NCI-H2029 (cell line): Measurements from ENCODE around the gene ANKRD16.
"Not testable (repeated sequence)": the region's sequence is repeated elsewhere in the genome, so short reads cannot be mapped to it uniquely, and the experiment has no call there.

Experiments
- DNase-seq: peaks from one replicate; lab custom pipeline; 2025; lab: John Stamatoyannopoulos, UW

Gene ANKRD16

GRCh38 chr10:5873515-5873995, 16.1 kb downstream of the ANKRD16 start:
- no peak for DNase-seq

DNA sequence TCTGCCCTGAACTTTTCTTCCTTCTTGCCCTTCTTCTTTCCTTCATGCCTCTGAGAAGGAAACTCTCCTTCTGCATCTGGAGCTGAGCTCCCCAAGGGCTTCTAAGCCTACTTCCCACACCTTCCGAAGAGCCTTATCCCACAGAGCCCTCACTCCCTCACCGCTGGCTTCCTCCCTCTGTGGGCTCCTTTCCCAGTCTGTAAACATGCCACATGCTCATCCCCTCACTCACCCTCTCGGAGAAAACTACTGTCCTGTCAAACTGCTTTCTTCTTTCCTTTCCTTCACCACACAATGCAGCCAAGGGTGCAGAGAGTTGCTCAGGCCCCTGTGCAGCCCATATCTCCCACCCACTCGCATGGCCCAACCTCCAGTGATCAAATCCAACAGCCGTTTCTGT, 18.1 kb downstream of the ANKRD16 start:
- no peak for DNase-seq

DNA sequence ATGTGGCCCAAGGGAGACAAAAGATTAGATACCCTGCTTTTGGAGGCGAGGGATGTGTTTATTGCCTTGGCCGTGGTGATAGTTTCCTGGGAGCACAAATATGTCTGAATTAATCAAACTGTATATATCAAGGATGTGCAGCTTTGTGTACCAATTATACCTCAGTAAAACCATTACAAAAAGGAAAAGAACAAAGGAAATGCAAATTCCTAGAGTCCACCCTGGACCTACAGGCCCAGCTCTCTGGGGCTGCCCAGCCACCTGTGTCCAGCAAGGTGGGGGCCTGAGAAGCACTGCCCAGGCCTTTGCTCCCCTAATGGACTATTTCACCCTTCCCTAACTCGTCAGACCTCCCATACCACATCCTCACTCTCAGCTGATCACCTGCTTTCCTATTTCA, 20.5 kb downstream of the ANKRD16 start:
- no peak for DNase-seq

- not testable (repeated sequence) for DNase-seq
Measured at GRCh38 chr10:5868383-5868782, 21.3 kb downstream of the ANKRD16 start.

- not testable (repeated sequence) for DNase-seq
Measured at GRCh38 chr10:5867091-5867615, 22.5 kb downstream of the ANKRD16 start.

DNA sequence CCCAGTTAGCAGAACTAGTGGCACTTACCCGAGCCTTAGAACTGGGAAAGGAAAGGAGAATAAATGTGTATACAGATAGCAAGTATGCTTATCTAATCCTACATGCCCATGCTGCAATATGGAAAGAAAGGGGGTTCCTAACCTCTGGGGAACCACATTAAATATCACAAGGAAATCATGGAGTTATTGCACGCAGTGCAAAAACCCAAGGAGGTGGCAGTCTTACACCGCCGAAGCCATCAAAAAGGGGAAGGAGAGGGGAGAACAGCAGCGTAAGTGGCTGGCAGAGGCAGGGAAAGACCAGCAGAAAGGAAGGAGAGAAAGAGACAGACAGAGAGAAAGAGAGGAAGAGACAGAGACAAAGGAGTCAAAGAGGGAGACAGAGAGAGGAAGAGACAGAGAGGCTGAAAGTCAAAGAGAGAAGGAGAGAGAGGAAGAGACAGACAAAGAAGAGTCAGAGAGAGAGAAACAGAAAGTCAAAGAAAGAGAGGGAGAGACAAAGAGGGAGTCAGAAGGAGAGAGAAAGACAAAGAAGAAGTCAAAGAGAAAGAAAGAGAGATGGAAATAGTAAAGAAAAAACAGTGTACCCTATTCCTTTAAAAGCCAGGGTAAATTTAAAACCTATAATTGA, 23.1 kb downstream of the ANKRD16 start:
- not testable (repeated sequence) for DNase-seq

DNA sequence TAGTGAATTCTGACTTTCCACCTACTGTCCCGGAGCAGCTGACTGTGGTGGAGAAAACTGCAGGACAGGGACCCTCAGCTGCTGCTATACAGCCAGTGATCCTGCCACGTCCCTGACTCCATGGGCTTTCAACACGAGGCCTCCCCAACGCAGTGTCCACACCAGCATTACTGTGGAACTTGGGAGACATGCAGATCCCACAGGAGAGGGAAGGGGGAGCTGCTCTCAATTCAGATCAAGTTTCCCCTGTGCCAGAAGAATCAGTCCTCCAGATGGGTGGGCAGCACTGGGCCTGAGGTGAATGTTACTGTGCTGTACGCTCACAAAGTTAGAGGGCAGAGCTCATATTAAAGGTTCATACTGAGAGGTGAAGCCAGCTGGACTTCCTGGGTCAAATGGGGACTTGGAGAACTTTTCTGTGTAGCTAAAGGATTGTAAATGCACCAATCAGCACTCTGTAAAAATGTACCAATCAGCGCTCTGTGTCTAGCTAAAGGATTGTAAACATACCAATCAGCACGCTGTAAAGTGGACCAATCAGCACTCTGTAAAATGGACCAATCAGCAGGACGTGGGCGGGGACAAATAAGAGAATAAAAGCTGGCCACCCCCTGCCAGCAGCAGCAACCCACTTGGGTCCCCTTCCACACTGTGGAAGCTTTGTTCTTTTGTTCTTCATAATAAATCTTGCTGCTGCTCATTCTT, 26.6 kb downstream of the ANKRD16 start:
- not testable (repeated sequence) for DNase-seq

- no peak for DNase-seq
Measured at GRCh38 chr10:5862360-5862961, 27.2 kb downstream of the ANKRD16 start.

GRCh38 chr10:5860066-5860465, 29.6 kb downstream of the ANKRD16 start:
- no peak for DNase-seq

- DNase-seq = no peak
Measured at GRCh38 chr10:5858811-5859210, 30.9 kb downstream of the ANKRD16 start.

DNA sequence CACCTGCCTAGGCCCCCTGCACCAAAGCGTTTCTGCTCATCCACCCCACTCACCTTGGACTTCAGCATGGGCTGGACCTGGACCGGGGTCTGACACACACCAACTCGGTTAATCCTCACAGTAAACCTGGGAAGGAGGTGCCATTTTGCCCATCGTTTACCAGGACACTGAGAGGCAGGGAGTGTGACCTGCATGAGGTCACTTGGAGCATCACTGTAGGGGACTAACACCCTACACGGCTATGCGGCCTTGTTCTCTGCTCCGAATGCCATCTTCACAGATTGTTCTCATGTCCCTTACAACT, 33.0 kb downstream of the ANKRD16 start:
- DNase-seq = no peak

DNA sequence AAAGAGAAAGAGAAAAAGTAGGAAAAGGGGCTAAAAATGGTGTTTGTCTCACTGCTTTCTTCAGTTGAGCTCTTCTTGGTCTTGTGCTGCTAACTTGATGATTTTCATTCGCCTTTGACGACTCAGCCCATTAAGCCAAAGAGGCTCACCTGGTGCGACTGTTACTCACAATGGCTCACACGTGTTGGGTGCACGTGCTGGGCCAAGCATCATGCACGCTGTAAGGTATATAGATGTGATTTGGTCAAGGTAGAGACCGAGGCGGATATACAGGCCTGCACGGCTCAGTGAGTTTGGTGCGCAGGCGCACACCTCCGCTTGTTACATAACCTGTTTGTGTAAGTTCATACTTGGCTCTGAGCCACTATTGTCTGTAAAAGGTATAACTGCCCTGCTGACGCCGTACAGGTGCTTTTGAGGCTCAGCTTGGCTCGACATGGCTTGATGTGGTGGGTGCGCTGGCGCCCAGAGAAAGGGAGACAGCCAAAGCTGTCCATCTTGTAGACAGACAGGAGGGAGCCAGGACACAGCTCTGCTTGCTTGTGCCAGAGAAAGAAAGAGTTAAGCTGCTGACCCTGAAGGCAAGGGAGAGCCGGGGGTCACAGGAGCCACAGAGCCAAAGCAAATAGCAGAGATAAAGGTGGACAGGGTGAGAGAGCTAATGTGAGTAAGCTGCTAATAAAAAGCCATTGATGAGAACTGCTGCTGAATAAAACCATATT, 33.6 kb downstream of the ANKRD16 start:
- DNase-seq = no peak

- DNase-seq = no peak
Measured at GRCh38 chr10:5854131-5854475, 35.6 kb downstream of the ANKRD16 start.

GRCh38 chr10:5846667-5847066, 43.0 kb downstream of the ANKRD16 start:
- DNase-seq = not testable (repeated sequence)

DNA sequence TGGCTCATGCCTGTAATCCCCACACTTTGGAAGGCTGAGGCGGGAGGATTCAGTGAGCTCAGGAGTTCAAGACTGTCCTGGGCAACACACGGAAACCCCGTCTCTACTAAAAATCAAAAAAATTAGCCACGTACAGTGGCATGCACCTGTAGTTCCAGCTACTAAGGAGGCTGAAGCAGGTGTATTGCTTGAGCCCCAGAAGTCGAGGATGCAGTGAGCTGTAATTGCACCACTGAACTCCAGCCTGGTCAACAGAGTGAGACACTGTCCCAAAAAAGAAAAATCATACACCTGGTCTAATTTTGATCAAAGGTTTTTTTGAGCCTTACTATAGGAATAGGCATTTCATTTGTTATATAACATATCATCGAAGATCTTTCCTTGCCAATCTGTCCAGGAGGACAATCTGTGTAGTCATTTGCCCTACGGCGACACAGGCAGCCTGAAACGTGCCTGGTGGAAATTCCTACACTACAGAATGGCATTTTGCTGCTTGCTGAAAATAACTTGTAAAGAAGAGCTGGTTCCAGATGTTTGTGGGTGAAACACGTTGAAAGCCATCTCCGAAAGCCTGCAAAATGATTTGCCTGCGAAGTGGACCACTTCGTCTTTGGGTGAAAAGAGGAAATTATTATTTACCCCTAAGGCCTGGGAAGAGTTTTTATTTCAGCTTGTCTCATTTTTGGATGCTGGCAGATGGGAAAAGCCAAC, 45.2 kb downstream of the ANKRD16 start:
- no peak for DNase-seq

GRCh38 chr10:5843686-5844344, 45.9 kb downstream of the ANKRD16 start:
- no peak for DNase-seq

DNA sequence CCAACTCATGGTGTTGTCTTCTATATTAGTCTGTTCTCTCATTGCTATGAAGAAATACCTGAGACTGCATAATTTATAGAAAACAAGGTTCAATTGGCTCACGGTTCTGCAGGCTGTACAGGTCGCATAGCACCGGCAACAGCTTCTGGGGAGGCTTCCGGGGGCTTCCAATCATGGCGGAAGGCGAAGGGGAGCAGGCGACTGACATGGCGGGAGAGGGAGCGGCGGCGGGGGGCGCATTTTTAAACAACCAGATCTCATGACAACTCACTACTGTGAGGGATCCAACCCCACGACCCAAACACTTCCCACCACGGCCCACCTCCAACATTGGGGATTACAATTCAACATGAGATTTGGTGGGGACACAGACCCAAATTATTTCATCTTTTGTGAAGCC, 47.7 kb downstream of the ANKRD16 start:
- DNase-seq = no peak

- DNase-seq = no peak
Measured at GRCh38 chr10:5840314-5841307, 49.1 kb downstream of the ANKRD16 start.

DNA sequence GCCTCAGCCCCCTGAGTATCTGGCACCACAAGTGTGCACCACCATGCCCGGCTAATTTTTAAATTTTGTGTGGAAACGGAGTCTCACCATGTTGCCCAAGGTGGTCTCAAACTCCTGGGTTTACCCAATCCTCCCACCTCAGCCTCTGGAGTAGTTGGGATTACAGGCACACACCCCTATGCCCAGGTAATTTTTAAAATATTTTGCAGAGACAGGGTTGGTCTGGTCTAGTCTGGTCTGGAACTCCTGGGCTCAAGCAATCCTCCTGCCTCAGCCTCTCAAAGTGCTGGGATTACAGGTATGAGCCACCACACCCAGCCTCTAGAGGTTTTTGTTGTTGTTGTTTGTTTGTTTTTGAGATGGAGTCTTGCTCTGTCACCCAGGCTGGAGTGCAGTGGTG, 53.5 kb downstream of the ANKRD16 start:
- DNase-seq = not testable (repeated sequence)

DNA sequence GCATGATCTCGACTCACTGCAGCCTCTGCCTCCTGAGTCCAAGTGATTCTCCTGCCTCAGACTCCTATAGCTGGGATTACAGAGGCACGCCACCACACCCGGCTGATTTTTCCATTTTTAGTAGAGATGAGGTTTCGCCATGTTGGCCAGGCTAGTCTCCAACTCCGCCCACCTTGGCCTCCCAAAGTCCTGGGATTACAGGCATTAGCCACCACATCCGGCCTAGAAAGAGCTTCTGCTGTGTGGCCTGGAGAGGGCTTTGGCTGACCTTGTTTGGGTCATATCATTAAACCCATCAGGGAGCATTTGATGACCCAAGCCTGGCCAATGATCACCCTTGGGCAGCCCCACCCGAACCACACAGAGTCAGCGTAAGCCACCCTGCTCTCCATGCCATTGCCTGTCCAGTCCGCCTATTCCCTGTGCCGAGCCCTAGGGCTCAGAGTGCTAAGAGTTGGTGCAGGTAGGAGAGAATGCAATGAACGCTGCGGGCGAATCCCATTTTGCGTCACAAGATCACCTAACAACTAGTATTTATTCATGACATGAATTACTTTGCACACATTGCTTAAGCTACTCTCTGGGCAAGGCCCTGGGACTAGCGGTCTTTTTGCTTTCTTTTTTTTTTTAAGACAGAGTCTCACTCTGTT, 54.1 kb downstream of the ANKRD16 start:
- DNase-seq = no peak
